SU-DHL-6 (cell line): ENCODE measurements around the gene STARD3NL.

Source experiments
- H2AFZ ChIP-seq: fragments of 200-600 bp; sonication (generic); 2 replicates; pipeline ENCODE4 v1.6.1; 2014; ENCODE audit warnings: low read depth, mild to moderate bottlenecking, moderate library complexity, mixed read lengths, antibody characterized with exemption, low read length; ENCODE audit not compliant: severe bottlenecking
- H3F3A ChIP-seq: fragments of 200-600 bp; shearing (Covaris generic); 2 replicates; pipeline ENCODE4 v1.6.0; 2016; ENCODE audit warnings: antibody characterized with exemption, mild to moderate bottlenecking; ENCODE audit not compliant: insufficient read depth
- H3K27ac ChIP-seq: fragments of 200-600 bp; sonication (generic); 2 replicates; pipeline ENCODE4 v1.5.1; 2016; ENCODE audit warnings: low read depth, mild to moderate bottlenecking, low read length, moderate library complexity, mixed read lengths
- H3K27me3 ChIP-seq: fragments of 200-600 bp; sonication (generic), shearing (Covaris generic); 2 replicates; pipeline ENCODE4 v1.6.0; 2014; ENCODE audit warnings: mild to moderate bottlenecking, low read length
- H3K36me3 ChIP-seq: fragments of 200-600 bp; sonication (generic); 2 replicates; pipeline ENCODE4 v1.6.1; 2014; ENCODE audit warnings: mild to moderate bottlenecking, low read length, mixed read lengths
- H3K4me2 ChIP-seq: fragments of 300-600, 200-600 bp; shearing (Covaris generic), sonication (generic); 2 replicates; pipeline ENCODE4 v1.6.0; 2014; ENCODE audit warnings: low read length, low read depth, mild to moderate bottlenecking; ENCODE audit not compliant: poor library complexity, severe bottlenecking
- H3K4me3 ChIP-seq: fragments of 200-600 bp; sonication (generic); 2 replicates; pipeline ENCODE4 v1.5.1; 2014; ENCODE audit warnings: antibody characterized with exemption, low read length, mild to moderate bottlenecking, mixed read lengths; ENCODE audit not compliant: insufficient read depth, poor library complexity, severe bottlenecking
- H3K79me2 ChIP-seq: fragments of 200-600 bp; sonication (generic); 2 replicates; pipeline ENCODE4 v1.6.1; 2014; ENCODE audit warnings: mild to moderate bottlenecking, low read length, moderate library complexity; ENCODE audit not compliant: insufficient read depth
- H3K9ac ChIP-seq: fragments of 200-600 bp; sonication (generic); 2 replicates; pipeline ENCODE4 v1.7.0; 2014; ENCODE audit warnings: mild to moderate bottlenecking, low read length
- H3K9me2 ChIP-seq: fragments of 200-600 bp; sonication (generic); replicated peaks from 2 replicates; pipeline ENCODE4 v1.6.1; 2014; ENCODE audit warnings: low read length; ENCODE audit not compliant: insufficient read depth
- H3K9me3 ChIP-seq: fragments of 200-600 bp; sonication (generic); 2 replicates; pipeline ENCODE4 v1.6.1; 2014; ENCODE audit warnings: low read length, mixed read lengths; ENCODE audit not compliant: insufficient read depth
- H4K20me1 ChIP-seq: fragments of 200-600 bp; sonication (generic); 2 replicates; pipeline ENCODE4 v1.6.1; 2014; ENCODE audit warnings: low read depth, mild to moderate bottlenecking, antibody characterized with exemption, low read length, moderate library complexity, mixed read lengths
- EZH2phosphoT487 ChIP-seq: fragments of 200-600 bp; sonication (generic), shearing (Covaris generic); conservative IDR thresholded peaks from 2 replicates; pipeline ENCODE4 v1.6.1; 2018; ENCODE audit warnings: mild to moderate bottlenecking, antibody characterized with exemption, low read length, moderate library complexity, mixed read lengths
- TF ChIP-seq, protein P1 (sequence below): fragments of 200-600 bp; sonication (generic); IDR thresholded peaks from one replicate; pipeline ENCODE4 v1.5.1; 2017; ENCODE audit warnings: antibody characterized with exemption, mild to moderate bottlenecking, low read length, moderate library complexity; ENCODE audit not compliant: insufficient read depth, poor library complexity, severe bottlenecking

Gene STARD3NL, protein sequence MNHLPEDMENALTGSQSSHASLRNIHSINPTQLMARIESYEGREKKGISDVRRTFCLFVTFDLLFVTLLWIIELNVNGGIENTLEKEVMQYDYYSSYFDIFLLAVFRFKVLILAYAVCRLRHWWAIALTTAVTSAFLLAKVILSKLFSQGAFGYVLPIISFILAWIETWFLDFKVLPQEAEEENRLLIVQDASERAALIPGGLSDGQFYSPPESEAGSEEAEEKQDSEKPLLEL

GRCh38 chr7:38178004-38178694 is at the start of gene STARD3NL:
Gene STARD3NL, plus strand, starts transcription at chr7:38178245. Its CDS starts 29,260 bp downstream, at chr7:38207505.
- no peak within 1 kb of the TSS for H3K27ac ChIP-seq
- H3K4me2 ChIP-seq, result peak within 1 kb of the TSS; percentile 82
- H3K36me3 ChIP-seq, result no peaks in the 10 kb centered on the region
- peaks cover 16% of the 10 kb centered on the region; the same call in 1 of the 2 replicates for H3K79me2 ChIP-seq
- TF ChIP-seq, protein P1, sequence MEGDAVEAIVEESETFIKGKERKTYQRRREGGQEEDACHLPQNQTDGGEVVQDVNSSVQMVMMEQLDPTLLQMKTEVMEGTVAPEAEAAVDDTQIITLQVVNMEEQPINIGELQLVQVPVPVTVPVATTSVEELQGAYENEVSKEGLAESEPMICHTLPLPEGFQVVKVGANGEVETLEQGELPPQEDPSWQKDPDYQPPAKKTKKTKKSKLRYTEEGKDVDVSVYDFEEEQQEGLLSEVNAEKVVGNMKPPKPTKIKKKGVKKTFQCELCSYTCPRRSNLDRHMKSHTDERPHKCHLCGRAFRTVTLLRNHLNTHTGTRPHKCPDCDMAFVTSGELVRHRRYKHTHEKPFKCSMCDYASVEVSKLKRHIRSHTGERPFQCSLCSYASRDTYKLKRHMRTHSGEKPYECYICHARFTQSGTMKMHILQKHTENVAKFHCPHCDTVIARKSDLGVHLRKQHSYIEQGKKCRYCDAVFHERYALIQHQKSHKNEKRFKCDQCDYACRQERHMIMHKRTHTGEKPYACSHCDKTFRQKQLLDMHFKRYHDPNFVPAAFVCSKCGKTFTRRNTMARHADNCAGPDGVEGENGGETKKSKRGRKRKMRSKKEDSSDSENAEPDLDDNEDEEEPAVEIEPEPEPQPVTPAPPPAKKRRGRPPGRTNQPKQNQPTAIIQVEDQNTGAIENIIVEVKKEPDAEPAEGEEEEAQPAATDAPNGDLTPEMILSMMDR, result no peak
- no peak for TF ChIP-seq EZH2phosphoT487
- H3F3A ChIP-seq, result no peaks in the 10 kb centered on the region
- no peaks in the 10 kb centered on the region for H3K9me3 ChIP-seq
- peak within 1 kb of the TSS; percentile 99 for H2AFZ ChIP-seq
- H3K4me3 ChIP-seq, result peak within 1 kb of the TSS; percentile 85
- no peaks in the 10 kb centered on the region; the same call in 1 of the 2 replicates for H3K9me2 ChIP-seq
- H3K27me3 ChIP-seq, result no peaks in the 10 kb centered on the region
- H3K9ac ChIP-seq, result peak within 1 kb of the TSS; percentile 77
- H4K20me1 ChIP-seq, result no peaks in the 10 kb centered on the region

DNA sequence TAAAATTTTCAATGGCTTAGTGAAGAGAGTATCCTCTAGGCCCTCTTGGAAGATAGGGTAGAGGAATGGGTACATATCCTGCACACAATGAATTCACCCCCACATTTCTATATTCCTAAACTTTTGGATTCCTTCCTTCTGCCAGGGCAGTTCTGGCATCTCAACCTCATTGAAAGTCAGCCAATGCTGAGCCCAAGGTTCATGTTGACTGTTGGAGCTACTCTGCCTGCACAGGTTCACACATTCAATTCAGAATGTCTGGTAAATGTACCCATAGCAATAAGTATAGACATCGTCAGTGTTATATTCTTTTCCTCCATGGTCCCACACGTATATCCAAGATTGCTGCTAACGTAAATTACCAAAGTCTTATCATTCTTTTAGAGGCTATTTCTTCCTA is 48.9 kb upstream of the STARD3NL start:
- Histone ChIP-seq H3K9ac (no peak overlapping the region), H3K36me3 (no peaks in the 10 kb centered on the region), H4K20me1 (no peaks in the 10 kb centered on the region), H3F3A (no peaks in the 10 kb centered on the region), H3K9me3 (no peaks in the 10 kb centered on the region), H3K79me2 (no peaks in the 10 kb centered on the region), H3K27ac (no peak overlapping the region), H2AFZ (no peak overlapping the region), H3K9me2 (no peaks in the 10 kb centered on the region), H3K4me2 (no peak overlapping the region), H3K4me3 (no peak overlapping the region), H3K27me3 (no peaks in the 10 kb centered on the region)
- no peak for TF ChIP-seq EZH2phosphoT487
- TF ChIP-seq, protein P1, result no peak

- Histone ChIP-seq H3F3A (no peaks in the 10 kb centered on the region), H2AFZ (no peak overlapping the region), H3K79me2 (no peaks in the 10 kb centered on the region), H3K4me3 (no peak overlapping the region), H4K20me1 (no peaks in the 10 kb centered on the region), H3K27me3 (no peaks in the 10 kb centered on the region), H3K27ac (no peak overlapping the region), H3K36me3 (no peaks in the 10 kb centered on the region), H3K9ac (no peak overlapping the region), H3K4me2 (no peak overlapping the region), H3K9me3 (no peaks in the 10 kb centered on the region), H3K9me2 (no peaks in the 10 kb centered on the region)
- TF ChIP-seq, protein P1, result no peak
- TF ChIP-seq EZH2phosphoT487, result no peak
These were observed 48.5 kb upstream of the STARD3NL start for GRCh38 chr7:38129579-38129978.
